HG02938 (cell line): ENCODE data around the gene TMEM204.

Source experiments
- ATAC-seq: cut with Tn5 transposase; IDR thresholded peaks from one replicate; pipeline ENCODE4 v1.9.1; 2021; ENCODE audit warnings: mild to moderate bottlenecking, moderate library complexity; ENCODE audit not compliant: unreplicated experiment

TMEM204 gene

GRCh38 chr16:1518626-1519135 lies 14.8 kb upstream of the TMEM204 start:
- ATAC-seq, result no peak

- no peak for ATAC-seq
Measured at GRCh38 chr16:1519831-1520230, 13.6 kb upstream of the TMEM204 start.

DNA sequence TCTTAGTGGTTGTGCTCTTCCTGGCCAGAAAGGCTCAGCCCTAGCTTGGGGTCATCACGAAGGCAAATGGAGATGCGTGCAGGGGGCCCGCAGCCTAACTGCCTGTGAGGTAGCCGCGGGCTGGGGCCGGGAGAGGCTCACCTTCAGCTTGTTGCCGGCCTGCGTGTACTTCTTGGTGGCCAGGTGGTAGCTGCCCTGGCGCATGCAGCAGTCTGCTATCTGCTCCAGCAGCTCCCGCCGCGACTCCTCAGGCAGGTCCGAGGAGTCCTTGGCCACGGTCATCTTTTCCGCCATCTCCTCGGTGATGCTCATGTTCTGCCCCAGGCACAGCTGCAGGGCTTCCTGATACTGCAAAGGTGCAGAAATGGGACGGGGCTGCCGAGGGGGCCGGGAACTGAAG lies 13.0 kb upstream of the TMEM204 start:
- no peak for ATAC-seq

GRCh38 chr16:1523581-1524245 lies 9.8 kb upstream of the TMEM204 start:
- no peak for ATAC-seq

- ATAC-seq, result no peak
Measured at GRCh38 chr16:1524366-1524765, 9.1 kb upstream of the TMEM204 start.

- ATAC-seq, result no peak
Measured at GRCh38 chr16:1525871-1526607, 7.4 kb upstream of the TMEM204 start.

DNA sequence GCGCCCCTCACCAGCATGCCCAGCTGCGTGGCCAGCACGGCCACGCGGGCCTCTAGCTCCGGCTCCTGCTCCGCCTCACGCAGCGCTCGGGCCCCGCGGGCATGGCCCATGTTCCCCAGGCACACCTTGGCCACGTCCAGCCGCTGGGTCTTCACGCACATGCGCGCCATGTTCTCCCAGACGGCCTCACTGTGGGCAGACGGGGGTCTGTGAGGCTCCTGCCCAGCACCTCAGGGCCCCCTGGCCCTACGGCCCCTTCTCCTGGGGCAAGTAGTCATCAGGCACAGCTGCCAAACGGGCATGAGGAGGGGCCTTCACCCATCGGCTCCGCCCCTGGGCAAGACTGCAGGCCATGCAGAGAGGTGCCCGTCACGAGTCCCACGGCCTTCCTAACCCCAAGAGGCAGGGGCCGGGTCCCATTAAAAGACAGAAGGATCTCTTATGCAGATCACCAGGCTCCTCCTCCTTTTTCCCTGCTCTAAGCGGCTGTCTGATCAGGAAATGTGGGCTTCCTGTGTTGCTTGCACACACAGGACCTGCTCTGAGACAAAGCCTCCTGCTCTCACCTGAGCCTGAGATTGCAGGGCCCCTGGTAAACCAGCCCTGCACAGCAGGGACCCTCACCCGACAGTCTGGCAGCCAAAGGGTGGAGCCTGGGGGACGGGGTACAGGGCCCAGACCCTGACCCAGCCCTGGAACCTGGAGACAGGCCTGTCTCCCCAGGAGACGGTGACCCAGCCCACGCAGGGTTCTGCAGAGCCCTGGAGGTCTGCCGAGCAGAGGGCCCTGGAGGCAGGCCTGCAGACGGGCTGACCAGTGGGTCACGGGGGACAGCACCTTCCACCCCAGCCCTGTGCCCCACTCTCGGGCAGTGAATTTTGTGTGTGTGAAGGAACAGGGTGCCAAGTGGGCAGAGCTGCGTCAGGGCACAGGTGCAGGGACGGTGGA lies 6.6 kb upstream of the TMEM204 start:
- no peak for ATAC-seq

DNA sequence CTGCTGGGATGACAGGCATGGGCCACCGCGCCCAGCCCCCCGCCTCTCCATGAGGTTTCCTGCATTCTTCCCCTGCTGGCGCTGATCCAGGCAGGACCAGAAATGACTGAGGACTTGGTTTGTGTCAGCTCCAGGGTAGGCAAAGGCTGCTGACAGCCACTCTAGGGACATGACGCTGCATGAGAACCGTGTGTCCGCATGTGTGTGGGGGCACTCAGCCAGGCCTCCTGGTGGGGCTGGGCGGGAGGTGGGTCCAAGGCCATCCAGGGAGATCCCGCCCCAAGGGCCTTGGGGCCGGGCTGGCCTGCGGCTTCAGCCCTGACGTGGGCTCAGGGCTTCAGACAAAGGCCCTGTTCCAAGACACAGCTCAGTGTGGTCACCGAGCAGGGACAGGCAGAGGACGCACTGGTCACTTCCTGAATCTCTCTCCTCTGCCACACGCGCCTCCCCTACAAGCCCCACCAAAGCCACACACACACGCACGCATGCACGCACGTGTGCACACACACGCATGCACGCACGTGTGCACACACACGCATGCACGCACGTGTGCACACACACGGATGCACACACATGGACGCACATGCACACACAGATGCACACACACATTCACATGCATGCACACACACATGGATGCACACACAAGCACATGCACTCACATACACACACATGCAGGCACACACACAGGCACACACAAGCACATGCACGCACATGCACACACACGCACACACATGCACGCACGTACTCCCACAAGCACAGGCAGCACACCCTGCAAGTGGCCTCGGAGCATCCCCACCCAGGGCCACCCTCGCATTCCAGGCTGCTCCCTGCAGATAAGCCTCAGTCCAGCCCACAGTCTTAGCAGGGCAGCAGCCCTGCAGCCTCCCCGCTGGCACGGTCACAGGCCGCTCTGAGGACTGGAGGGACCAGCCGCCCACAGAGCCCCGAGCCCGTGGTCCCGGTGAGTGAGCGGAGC lies 5.3 kb upstream of the TMEM204 start:
- ATAC-seq, result no peak

GRCh38 chr16:1528921-1529537 lies 4.4 kb upstream of the TMEM204 start:
- no peak for ATAC-seq

- no peak for ATAC-seq
Measured at GRCh38 chr16:1530349-1530882, 3.0 kb upstream of the TMEM204 start.

DNA sequence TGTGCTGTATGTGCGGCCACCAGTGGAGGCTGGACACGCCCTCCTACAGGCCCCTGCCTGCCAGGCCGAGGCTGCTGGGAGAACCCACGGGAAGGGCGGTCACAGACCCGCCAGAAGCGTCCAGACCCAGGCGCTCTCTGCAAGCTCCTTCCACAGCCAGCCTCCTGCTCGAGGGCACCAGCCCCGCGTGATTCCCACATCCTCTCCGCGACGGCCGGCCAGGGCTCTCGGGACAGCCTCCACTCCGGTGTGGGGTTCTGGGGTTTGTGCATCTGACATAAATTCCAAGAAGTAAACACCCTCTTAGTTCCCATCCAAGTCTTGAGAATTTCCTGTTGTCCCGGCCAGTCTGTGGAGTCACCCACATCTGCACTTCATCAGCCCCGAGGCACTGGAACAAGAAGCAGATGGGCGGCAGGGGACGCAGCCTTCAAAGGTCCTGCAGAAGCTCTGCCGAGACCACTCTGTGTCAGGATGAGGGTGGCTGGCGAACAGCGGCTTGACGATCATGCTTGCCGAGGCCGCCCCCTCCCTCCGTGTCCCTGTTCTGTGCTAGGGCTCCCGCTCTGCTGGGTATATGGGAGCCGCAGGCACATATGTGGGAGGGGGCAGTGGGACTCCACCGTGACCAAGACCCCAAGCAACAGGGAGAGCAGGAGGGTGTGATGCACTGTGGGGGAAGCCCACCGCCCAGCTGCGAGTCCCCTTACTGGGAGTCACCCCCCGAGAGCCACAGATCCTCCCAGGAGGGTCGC lies 2.4 kb upstream of the TMEM204 start:
- no peak for ATAC-seq

DNA sequence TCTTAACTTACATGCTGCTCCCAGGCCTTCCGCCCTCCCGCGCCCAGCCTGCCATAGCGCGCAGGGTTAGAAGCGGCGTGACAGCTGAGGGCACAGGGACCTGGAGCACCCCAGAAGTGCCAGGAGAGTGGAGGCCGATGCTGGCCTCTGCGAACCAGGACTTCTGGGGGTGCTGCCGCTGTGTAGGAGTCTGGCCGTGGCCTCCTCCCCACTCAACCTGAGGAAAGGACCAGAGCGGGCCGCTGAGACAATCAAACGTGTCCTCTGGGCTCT lies 1.9 kb upstream of the TMEM204 start:
- no peak for ATAC-seq

DNA sequence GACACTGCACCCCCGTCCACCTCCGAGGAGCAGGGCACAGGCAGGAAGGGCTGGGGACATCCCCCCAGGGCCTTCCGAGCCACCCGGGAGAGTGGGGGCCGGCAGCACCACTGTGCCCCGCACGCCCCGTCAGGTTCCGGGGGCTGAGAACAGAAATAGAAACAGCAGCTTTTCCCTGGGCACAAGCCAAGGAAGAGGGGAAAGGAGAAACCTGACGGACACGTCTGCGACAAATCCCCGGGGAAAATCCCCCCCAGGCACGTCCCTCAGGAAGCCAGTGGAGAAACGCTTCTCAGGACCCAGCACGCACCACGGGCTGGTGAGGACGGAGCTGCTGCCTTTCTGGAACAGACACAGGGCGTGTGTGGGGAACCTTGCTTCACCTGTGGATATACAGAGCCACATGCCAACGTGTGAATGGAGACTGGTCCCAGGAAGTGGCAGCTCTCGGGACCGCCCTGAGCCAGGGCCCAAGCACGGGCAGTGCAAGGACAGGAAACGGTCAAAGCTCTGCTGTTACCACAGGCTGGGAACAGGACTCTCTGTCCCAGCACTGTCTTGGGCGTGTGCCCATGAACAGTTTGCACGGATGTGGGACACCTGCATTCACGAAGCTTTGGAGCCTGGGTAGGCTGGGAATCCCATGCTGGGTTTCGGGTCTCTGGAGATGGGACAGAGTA lies 1.2 kb upstream of the TMEM204 start:
- ATAC-seq, result no peak

GRCh38 chr16:1532771-1533170 lies 695 bp upstream of the TMEM204 start:
- ATAC-seq, result no peak

- no peak for ATAC-seq
Measured at GRCh38 chr16:1534021-1535020, 855 bp downstream of the TMEM204 start.

- no peak for ATAC-seq
Measured at GRCh38 chr16:1535391-1536291, 2.2 kb downstream of the TMEM204 start.
